GM19438 (cell line): Measurements from ENCODE around the gene SEZ6.

ENCODE experiments used
- ATAC-seq: cut with Tn5 transposase; IDR thresholded peaks from one replicate; pipeline ENCODE4 v1.9.1; 2021; ENCODE audit warnings: low read depth; ENCODE audit not compliant: unreplicated experiment

The SEZ6 gene, protein sequence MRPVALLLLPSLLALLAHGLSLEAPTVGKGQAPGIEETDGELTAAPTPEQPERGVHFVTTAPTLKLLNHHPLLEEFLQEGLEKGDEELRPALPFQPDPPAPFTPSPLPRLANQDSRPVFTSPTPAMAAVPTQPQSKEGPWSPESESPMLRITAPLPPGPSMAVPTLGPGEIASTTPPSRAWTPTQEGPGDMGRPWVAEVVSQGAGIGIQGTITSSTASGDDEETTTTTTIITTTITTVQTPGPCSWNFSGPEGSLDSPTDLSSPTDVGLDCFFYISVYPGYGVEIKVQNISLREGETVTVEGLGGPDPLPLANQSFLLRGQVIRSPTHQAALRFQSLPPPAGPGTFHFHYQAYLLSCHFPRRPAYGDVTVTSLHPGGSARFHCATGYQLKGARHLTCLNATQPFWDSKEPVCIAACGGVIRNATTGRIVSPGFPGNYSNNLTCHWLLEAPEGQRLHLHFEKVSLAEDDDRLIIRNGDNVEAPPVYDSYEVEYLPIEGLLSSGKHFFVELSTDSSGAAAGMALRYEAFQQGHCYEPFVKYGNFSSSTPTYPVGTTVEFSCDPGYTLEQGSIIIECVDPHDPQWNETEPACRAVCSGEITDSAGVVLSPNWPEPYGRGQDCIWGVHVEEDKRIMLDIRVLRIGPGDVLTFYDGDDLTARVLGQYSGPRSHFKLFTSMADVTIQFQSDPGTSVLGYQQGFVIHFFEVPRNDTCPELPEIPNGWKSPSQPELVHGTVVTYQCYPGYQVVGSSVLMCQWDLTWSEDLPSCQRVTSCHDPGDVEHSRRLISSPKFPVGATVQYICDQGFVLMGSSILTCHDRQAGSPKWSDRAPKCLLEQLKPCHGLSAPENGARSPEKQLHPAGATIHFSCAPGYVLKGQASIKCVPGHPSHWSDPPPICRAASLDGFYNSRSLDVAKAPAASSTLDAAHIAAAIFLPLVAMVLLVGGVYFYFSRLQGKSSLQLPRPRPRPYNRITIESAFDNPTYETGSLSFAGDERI

DNA sequence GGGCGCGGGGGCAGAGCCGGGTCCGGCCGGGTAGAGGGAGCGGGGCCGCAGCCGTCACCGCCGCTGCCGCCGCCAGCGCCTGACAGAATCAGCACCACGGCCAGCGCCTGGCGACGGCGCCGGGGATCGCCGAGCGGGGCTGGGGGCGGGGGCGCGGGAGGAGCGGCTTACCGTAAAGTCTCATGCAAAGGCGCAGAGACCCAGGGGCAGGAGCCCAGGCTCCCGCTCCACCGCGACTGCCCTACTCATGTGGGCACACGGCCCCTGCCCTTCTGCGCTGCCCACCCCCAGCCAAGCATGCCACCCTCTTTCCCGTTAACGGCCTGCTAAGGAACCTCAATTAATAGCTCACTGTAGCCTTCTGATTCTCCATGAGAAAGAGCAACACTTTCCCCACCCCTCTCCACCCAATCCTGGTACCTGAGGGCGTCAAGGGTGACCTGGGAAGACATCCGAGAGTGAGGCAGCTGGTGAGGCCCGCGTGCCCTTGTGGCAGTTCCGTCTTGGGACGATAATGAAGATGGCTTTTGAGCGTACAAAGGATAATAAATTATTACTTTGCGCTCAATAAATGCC lies at the start of gene SEZ6:
Gene SEZ6 (minus strand): TSS at position 98 of the 576 bp plus-strand sequence. CDS start 164 bp downstream, outside the sequence.
- no peak for ATAC-seq

DNA sequence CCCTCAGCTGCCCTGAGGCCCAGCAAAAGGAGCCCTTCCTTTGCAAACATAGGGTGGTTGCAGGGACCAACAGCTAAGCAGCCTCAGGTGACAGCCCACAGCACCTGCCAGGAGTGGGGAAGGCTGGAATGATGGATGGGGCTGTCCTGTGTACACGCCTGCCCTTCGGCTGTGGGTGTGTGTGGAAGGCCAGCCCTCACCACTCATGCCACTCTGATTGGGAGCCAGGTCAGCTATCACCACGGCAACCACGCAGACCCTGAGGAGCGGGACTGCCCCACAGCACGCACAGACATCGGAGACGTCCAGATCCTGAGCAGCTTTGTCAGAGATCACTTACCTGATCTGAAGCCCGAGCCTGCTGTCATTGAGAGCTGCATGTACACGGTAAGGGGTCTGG lies 49.0 kb upstream of the SEZ6 start:
- no peak for ATAC-seq

DNA sequence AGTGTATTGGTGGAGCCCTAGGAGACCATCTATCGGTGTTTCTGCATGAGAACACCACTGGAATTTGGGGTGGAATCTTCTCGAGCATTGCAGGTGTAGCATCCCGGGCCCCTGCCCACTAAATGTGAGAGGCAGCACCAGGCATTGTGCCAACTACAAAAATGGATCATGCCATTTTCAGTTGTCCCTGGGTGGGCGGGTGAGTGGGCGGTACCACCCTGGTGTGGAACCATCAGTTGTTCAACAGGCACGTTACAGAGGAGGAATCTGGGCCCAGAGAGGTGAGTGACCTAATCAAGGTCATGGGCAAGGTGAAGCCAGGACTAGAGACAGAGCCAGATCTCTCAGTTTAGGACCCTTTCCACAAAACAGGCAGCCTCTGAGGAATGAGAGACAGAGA lies 45.9 kb upstream of the SEZ6 start:
- no peak for ATAC-seq

DNA sequence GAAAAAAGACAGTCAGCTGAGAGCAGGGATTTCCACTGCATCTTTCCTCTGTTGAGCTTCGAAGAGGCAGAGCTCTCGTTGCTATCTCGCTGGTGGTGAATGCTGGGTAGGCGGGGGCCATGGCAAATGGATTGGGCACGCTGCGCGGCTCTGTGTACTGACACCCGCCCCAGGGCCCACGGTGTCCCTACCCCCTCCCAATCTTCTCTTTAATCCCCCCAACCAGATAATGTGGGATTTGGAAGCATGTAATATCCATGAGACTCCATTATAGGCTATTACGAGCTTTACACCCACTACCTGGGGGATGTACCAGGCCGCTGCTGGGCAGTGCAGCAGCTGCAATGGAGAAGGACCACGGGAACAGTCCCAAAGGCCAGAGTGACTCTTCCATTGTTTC lies 45.4 kb upstream of the SEZ6 start:
- ATAC-seq: no peak

DNA sequence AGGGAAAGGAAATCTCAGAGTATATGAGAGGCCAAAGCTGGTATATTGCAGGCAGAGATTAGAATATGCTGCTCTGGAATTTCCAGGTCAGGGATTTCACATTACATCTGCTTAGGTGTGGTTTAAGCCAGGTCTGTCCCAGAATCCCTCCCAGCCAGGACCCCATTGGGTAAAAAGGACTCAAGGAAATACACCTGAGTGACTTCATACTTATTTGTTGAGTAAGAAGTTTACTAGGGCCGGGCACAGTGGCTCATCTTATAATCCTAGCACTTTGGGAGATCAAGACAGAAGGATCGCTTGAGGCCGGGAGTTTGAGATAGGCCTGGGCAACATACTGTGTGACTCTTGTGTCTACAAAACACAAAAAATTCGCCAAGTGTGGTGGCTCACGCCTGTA lies 44.3 kb upstream of the SEZ6 start:
- ATAC-seq: no peak

DNA sequence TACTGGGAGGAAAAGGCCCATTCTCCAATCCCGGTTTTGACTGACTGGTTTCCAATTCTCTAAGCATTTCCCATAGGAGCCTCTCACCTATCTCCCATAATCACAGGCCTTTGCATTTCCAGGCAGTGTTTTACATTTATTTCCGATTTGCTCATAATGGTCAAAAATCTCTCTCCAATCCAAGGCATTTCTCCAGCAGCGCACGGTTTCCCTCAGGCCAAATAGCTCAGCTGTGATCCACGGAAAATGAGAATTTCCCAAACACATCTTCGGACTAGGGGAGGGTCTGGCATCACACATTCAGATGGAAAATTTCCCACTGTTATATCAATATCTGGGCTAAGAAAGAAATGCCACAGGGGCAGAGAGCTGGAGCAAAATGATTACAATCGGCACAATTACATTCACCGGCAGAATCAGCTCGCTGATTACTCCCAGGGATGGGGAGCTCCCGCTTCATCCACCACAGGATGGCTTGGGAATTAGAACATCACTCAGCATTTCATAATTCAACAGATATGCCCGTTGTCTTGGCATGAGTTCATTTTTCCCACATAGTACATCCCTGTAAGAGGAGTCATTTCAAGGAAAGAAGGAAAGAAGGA lies 43.8 kb upstream of the SEZ6 start:
- no peak for ATAC-seq

DNA sequence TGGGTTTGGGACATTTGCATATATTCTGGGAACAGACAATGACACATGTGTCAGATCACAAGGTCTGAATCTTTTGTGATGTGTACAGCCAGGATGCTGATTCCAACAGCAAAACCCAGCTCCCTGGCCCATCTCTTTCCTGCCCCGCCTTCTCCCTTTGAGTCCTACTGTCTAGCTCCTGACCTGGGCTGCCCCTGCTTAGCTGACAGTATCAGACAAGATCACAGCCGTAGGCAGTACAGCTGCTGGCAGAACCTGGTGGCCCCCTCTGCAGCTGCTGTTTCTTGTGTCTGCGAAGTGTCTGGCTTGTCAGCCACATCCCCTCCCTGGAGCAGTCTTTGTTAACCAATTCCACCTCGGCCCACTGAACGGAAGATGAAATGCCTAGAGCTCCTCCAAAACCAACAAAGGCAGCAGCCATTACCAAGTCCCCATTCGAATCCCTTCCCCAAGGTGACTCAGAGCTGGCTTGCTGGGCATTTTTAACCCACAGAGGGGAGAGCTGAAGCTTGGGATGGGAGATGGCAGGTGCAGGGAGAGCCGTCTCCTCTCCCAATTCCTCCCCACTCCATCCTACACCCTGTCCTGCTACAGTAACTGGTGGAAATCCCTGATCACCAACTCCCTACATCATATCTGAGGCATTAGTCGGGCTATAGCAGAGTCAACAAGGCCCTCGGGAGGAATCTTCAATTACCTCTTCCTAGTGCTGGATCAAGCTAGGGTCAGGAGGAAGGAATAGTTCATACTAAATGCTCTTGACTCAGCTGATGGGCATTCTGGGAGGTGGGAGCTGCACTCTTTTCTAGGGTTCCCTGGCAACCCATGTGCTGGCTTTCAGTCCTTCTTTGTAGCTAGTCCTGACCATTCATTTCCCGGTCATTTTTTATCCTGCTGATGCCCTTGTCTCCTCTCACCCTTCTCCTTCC lies 42.9 kb upstream of the SEZ6 start:
- no peak for ATAC-seq

DNA sequence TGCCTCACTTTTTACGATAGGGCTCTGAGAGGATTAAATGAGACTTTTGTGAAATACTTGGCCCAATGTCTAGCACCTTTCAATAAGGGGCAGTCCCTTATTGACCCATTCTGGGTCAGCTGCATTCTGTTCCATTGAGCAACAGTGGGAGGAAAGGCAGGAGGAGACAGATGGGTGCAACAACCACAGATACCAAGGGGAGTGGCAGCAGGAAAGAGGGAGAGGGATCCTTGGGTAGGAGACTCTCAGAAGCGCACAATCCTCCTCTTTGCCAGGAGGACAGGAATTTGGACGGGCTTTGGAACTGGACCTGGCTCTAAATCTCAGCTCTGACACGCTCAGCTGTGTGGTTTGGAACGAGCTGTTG lies 40.6 kb upstream of the SEZ6 start:
- no peak for ATAC-seq

DNA sequence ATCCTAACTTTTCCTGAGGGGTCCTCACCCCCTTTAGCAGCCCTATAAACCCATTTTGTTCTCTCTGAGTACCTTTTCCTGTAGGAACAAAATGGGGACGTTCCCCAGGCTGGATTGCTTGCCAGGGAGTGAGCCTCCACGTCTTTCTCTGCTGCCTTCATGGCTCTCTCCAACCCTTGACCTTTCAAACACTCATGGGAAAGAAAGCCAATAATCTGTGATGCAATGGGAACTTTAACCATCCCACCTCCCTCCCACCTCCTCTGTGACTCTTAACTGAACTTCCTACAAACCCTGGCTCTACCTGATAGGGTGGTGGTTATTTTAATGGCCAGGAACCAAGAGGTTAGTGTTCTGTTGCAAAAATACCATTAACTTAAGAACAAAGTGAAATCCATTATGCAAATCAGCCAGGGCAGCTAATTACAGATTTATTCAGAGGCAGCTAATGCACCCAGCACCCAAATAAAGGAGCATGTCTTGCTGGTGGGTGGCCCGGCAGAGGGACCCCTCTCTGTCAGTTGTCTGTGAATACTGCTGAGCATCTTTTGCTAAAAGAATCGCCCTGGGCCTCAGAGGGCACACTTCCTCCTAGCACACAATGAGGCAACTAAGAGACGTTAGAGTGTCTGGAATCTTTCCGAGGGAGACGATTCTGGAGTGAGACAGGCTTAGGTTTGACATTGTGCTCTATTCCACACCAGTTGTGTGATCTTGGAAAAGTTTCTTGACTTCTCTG lies 40.1 kb upstream of the SEZ6 start:
- no peak for ATAC-seq

DNA sequence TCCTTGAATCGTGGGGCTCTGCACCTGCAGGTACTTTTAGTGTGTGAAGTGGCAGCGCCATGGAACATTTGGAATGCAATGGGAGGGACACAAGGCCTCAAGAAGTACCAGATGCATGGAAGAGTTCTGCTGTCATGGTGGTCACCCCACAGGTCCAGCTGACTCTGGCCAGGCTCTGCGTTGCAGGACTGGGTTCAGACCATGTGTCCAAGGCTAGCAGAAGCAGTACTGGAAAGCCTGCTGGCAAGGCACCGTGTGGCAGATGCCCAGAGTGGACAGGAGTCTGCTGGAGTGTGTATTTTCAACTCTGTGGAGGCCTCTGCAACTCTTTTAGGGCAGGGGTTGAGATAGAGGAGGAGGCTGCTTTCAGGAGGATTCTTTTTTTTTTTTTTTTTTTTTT lies 39.2 kb upstream of the SEZ6 start:
- no peak for ATAC-seq

DNA sequence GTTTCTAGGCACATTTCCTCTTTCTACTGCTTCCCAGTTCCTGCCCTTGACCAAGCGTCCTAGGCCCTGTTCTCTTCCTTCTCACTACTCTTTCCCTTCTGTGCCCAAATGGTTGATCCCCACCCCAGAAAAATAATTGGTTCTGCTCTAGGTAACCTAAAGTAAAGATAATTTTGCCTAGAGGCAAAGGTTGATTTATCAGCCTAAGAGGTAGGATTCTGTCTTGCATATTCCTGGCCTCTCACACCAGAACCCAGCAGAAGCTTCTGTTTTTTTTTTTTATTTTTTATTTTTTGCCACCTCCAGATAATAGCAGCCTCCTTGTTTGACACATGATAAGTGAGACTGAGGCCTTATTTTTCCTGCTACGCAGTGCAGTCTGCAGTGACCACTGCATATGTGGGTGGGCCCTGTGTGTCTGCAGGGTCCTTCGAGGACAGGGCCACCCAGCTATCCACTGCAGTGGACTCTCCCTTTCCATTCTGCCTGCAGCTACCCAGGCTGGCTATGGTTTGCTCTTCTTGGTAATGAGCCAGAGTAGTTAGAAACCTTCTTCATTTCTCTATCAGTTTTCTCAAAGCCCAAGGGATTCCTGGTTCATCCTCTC lies 37.8 kb upstream of the SEZ6 start:
- no peak for ATAC-seq

DNA sequence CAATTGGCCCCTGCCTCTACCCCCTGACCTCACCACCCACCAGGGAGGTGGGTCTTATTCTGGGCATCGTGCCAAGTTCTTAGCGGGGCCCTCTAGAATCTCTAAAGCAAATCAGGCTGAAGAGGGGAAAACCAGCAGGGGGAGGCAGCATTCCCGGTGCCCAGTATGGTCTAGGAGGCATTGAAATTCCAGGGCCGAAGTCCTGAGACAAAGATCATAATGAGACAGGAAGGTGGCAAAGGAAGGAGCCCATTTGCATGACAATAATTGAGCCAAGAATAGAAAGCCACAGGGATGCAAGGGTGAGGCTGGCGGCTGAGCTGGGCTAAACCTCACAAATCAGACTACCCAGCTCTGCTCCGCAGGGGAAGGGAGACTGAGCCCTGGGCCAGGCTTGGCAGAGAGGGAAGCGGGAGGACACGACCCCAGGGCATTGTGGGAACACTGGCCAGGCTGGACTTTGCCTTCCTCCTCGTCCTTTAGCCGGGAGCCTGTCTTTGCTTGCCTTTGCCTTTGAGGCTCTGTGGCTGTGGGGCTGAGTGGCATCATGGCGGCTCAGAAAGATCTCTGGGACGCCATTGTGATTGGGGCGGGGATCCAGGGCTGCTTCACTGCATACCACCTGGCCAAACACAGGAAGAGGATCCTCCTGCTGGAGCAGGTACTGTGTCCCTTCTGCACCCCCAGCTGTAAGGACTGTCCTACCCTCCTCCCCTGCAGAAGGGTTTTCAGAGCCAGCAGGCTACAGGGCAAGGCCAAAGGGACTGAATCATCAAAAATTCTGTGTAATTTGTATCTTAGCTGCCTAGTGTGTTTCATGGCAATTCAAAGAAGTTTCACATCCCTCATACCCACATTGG lies 37.1 kb upstream of the SEZ6 start, which contains the start of gene PIPOX:
Gene PIPOX (plus strand): TSS at position 463 of the 860 bp plus-strand sequence. CDS start 85 bp downstream, at position 548.
- no peak for ATAC-seq

DNA sequence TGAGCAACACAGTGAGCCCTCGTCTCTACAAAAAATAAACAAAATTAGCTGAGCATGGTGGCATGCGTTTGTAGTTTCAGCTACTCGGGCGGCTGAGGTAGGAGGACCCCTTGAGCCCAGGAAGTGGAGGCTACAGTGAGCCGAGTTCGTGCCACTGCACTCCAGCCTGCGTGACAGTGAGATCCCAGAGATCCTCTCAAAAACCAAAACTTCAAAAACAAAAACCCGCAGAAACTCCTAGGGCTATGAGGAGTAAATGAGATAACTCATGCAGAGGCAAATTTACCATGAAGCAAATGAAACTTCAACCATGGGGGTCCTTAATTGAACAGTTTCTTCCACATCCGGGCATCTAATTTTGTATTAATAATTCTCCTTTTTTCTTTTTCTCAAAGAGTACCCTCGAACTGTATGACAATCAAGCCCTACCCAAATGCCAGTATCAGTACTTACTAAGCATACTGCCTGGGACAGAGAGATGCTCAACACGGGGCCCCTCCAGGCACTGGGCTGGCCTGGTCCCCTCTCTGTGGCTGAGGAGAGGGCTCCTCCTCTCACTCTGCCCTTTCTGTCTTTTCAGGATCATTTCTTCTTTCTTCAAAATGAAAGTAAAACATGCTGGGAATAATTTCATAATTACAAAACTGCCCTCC lies 36.3 kb upstream of the SEZ6 start:
- ATAC-seq: no peak

DNA sequence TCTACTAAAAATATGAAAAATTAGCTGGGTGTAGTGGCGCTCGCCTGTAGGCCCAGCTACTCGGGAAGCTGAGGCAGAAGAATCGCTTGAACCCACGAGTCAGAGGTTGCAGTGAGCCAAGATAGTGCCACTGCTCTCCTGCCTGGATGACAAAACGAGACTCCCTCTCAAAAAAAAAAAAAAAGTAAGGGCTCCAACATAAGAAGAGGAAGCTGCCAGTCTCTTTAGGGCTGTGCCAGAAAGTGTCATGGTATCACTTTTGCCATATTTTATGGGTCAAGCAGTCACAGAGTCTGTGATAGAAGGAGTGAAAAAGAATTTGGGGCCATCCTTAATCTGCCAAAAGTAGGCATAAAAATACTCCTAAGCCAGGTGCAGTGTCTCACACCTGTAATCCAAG lies 35.7 kb upstream of the SEZ6 start:
- no peak for ATAC-seq

DNA sequence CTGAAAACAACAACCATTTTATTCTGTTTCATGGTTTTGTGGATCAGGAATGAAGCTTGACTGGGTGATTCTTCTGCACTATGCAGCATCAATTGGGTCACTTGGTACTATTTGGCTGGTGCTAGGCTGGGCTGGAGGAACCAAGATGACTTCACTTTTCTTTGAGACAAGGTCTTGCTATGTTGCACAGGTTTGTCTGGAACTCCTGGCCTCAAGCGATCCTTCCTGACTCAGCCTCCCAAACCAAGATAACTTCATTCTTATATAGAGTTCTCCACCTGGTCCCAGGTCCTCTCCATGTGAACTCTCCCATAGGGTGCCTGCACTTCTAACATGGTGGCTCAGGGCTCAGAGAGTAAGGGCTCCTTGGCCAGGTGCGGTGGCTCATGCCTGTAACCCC lies 35.3 kb upstream of the SEZ6 start:
- ATAC-seq: no peak

DNA sequence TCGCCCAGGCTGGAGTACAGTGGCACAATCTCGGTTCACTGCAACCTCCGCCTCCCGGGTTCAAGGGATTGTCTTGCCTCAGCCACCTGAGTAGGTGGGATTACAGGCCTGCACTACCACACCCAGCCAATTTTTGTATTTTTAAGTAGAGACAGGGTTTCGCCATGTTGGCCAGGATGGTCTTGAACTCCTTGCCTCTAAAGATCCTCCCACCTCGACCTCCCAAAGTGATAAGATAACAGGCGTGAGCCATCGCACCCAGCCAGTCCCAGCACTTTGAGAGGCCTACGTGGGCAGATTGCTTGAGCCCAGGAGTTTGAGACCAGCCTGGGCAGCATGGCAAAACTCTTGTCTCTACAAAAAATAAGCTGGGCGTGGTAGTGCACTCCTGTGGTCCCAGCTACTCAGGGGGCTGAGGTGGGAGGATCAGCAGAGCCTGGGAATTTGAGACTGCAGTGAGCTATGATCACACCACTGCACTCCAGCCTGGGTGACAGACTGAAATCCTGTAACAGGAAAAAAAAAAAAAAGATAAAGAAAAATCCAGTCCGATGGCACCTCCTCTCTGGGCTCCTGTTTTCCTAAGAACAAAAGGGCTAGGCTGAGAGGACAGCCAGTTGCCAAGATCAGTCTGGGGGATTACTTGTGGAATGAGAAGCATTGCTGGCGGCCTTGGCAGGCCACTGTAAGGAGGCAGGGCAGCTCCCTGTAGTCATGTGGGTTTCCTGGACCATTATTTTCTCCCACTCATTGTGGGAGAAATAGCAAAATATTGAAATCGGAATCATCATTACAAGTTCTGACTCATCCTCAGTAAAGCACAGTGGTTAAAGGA lies 34.1 kb upstream of the SEZ6 start:
- no peak for ATAC-seq
